Naive thymus-derived CD4-positive, alpha-beta T cell (primary cell): ENCODE measurements around the gene PBX3. TPM values are rescaled to one million over a fixed set of nuclear protein-coding genes. Genes with fewer than 3 reads are reported as not detected.

ENCODE experiments used
- ATAC-seq: fragments of 150-1000 bp; cut with Tn5 transposase; 2 replicates; pipeline ENCODE4 v1.10.0; 2021; ENCODE audit warnings: mild to moderate bottlenecking, moderate library complexity
- CTCF ChIA-PET: fragments of 350-600 bp; sonication (Branson Sonifier 250); formaldehyde crosslinking; loops from one replicate; lab custom pipeline; 2021; ENCODE audit warnings: antibody characterized with exemption; lab: Charles Lee
- POLR2A ChIA-PET: fragments of 350-600 bp; sonication (Branson Sonifier 250); formaldehyde crosslinking; loops from one replicate; lab custom pipeline; 2021; ENCODE audit warnings: antibody characterized with exemption, inconsistent platforms; lab: Charles Lee
- DNase-seq, 9 donors: peaks; one replicate each; pipeline versions ENCODE4 v3.0.0 to v3.0.0-alpha.2; 2020 to 2022; ENCODE audit warnings: mixed read lengths in 1 of 9
- H3K27ac ChIP-seq: one replicate; pipeline ENCODE4 v1.7.0; 2013; ENCODE audit warnings: mild to moderate bottlenecking, low read depth, low read length, moderate library complexity
- H3K27me3 ChIP-seq, 2 donors: one replicate each; pipeline ENCODE4 v1.7.0; 2013; ENCODE audit warnings: low read length in 2 of 2, mild to moderate bottlenecking in 2 of 2, moderate library complexity in 2 of 2; ENCODE audit not compliant: control insufficient read depth in 2 of 2, insufficient read depth in 2 of 2
- H3K36me3 ChIP-seq, 3 experiments: 1 replicate in 2 of 3; 2 replicates in 1 of 3; pipeline ENCODE4 v1.7.0; 2013; ENCODE audit warnings: low read length in 3 of 3, mild to moderate bottlenecking in 3 of 3, moderate library complexity in 1 of 3; ENCODE audit not compliant: insufficient read depth in 3 of 3, control insufficient read depth in 2 of 3
- H3K4me1 ChIP-seq, 2 donors: one replicate each; pipeline ENCODE4 v1.7.0; 2013; ENCODE audit warnings: low read length in 2 of 2, mild to moderate bottlenecking in 2 of 2, moderate library complexity in 1 of 2; ENCODE audit not compliant: control insufficient read depth in 2 of 2, insufficient read depth in 2 of 2
- H3K4me3 ChIP-seq: 2 replicates; pipeline ENCODE4 v1.7.0; 2013; ENCODE audit warnings: mild to moderate bottlenecking, low read length
- H3K9me3 ChIP-seq, 3 experiments: 1 replicate in 2 of 3; 2 replicates in 1 of 3; pipeline ENCODE4 v1.7.0; 2013; ENCODE audit warnings: low read length in 3 of 3; ENCODE audit not compliant: control insufficient read depth in 2 of 3
- H3K27ac Mint-ChIP-seq, 9 donors: one replicate each; pipeline ENCODE4 v1.8.0; 2020 to 2022; ENCODE audit warnings: mixed read lengths in 9 of 9, mild to moderate bottlenecking in 8 of 9, moderate library complexity in 5 of 9, inconsistent platforms in 2 of 9
- H3K27me3 Mint-ChIP-seq, 5 donors: one replicate each; pipeline ENCODE4 v1.8.0; 2021 to 2022; ENCODE audit warnings: mixed read lengths in 5 of 5, mild to moderate bottlenecking in 1 of 5
- H3K36me3 Mint-ChIP-seq, 5 donors: one replicate each; pipeline ENCODE4 v1.8.0; 2020 to 2022; ENCODE audit warnings: mixed read lengths in 5 of 5, mild to moderate bottlenecking in 3 of 5, inconsistent platforms in 1 of 5
- H3K4me1 Mint-ChIP-seq, 7 donors: one replicate each; pipeline ENCODE4 v1.8.0; 2020 to 2022; ENCODE audit warnings: mixed read lengths in 7 of 7, mild to moderate bottlenecking in 3 of 7, inconsistent platforms in 1 of 7
- H3K4me3 Mint-ChIP-seq, 10 donors: one replicate each; pipeline ENCODE4 v1.8.0; 2020 to 2022; ENCODE audit warnings: mild to moderate bottlenecking in 10 of 10, mixed read lengths in 10 of 10, moderate library complexity in 6 of 10, inconsistent platforms in 2 of 10
- H3K9me3 Mint-ChIP-seq, 11 donors: one replicate each; pipeline ENCODE4 v1.8.0; 2020 to 2022; ENCODE audit warnings: mixed read lengths in 11 of 11, mild to moderate bottlenecking in 4 of 11, inconsistent platforms in 1 of 11, moderate library complexity in 1 of 11
- intact Hi-C, 2 donors: fragments of 100-400 bp; cut with micrococcal nuclease; formaldehyde crosslinking; loops; one replicate each; pipeline ENCODE4 v1.15.1; 2023
- polyA plus RNA-seq, 2 donors: library from polyadenylated mRNA; unstranded; fragments of 300-500 nt; fragmentation: Illumina TruSeq; gene quantifications; one replicate each; pipeline ENCODE4 v1.2.3, GENCODE V29; 2021
- total RNA-seq, 6 experiments: library from RNA in 5 of 6; stranded (reverse) in 5 of 6; gene quantifications; 1 replicate in 5 of 6; 2 replicates in 1 of 6; pipeline ENCODE4 v1.2.3 and lab custom pipeline; 2021 to 2026

PBX3 gene
- total and polyA plus RNA-seq, 7 experiments from 2014 or later: 3.6 to 38.1 (median 18.9) TPM

DNA sequence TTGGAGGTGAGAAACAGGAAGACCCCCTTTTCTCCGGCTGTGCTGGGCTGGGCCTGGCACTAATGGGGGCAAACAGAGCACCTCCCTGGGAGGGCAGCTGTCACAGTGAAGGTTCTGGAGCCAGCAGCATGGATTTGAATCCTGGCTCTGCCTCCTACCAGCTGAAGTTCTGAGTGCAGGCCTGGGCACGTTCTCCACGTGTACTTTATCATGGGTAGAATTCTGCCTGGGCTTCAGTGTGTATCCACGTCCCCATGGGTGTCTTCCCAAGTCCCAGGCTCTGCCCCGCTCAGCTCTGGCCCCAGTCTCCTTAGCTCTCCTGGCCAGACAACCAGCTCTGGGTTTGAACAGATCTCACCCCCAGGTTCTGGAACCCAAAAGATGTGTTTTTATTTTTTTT, 223.2 kb downstream of the PBX3 start:
- no peak overlapping the region for H3K27ac Mint-ChIP-seq
- intact Hi-C loops: no loop called here
- peaks cover 0 to 1% (median 0%) of the 10 kb centered on the region in 7 donors for H3K4me1 Mint-ChIP-seq
- no peak overlapping the region for H3K4me3 Mint-ChIP-seq
- Histone ChIP-seq H3K36me3 (peaks cover 0 to 4% (median 0%) of the 10 kb centered on the region in 3 experiments), H3K4me1 (no peaks in the 10 kb centered on the region), H3K27me3 (no peaks in the 10 kb centered on the region), H3K27ac (no peak overlapping the region), H3K9me3 (no peaks in the 10 kb centered on the region), H3K4me3 (no peak overlapping the region)
- ChIA-PET CTCF (no interaction called here), POLR2A (no interaction called here)
- DNase-seq: no peak
- peaks cover 0 to 7% (median 1%) of the 10 kb centered on the region in 11 donors for H3K9me3 Mint-ChIP-seq
- H3K36me3 Mint-ChIP-seq: peaks cover 0 to 16% (median 6%) of the 10 kb centered on the region in 5 donors
- no peaks in the 10 kb centered on the region for H3K27me3 Mint-ChIP-seq
- no peak for ATAC-seq

DNA sequence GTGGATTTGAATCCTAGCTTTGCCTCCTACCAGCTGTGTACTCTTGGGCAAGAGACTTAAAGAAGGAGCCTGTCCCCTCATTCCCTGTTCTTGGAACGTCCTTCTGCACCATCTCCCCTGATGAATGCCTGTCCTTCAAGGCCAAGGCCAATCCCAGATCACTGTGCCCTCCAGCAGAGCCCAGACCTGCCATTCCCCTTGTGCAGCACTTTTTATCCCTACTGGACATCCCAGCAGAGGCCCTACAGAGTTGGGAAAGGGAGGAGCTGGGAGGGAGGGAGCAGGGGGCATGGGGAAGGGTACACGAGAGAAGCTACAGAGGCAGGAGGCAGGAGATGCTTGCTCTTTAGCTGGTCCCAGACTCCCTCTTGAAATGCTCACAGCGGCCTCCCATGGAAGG, 223.9 kb downstream of the PBX3 start:
- Histone ChIP-seq H3K4me3 (no peak overlapping the region), H3K4me1 (no peaks in the 10 kb centered on the region), H3K9me3 (no peaks in the 10 kb centered on the region), H3K27ac (no peak overlapping the region), H3K27me3 (no peaks in the 10 kb centered on the region), H3K36me3 (peaks cover 0 to 4% (median 0%) of the 10 kb centered on the region in 3 experiments)
- Mint-ChIP-seq H3K9me3 (peaks cover 0 to 9% (median 2%) of the 10 kb centered on the region in 11 donors), H3K4me3 (no peak overlapping the region), H3K27ac (no peak overlapping the region), H3K27me3 (no peaks in the 10 kb centered on the region), H3K36me3 (peaks cover 0 to 13% (median 4%) of the 10 kb centered on the region in 5 donors), H3K4me1 (peaks cover 0 to 1% (median 0%) of the 10 kb centered on the region in 7 donors)
- POLR2A ChIA-PET: no interaction called here
- CTCF ChIA-PET: no interaction called here
- ATAC-seq: no peak
- intact Hi-C loops: no loop called here
- DNase-seq: no peak

DNA sequence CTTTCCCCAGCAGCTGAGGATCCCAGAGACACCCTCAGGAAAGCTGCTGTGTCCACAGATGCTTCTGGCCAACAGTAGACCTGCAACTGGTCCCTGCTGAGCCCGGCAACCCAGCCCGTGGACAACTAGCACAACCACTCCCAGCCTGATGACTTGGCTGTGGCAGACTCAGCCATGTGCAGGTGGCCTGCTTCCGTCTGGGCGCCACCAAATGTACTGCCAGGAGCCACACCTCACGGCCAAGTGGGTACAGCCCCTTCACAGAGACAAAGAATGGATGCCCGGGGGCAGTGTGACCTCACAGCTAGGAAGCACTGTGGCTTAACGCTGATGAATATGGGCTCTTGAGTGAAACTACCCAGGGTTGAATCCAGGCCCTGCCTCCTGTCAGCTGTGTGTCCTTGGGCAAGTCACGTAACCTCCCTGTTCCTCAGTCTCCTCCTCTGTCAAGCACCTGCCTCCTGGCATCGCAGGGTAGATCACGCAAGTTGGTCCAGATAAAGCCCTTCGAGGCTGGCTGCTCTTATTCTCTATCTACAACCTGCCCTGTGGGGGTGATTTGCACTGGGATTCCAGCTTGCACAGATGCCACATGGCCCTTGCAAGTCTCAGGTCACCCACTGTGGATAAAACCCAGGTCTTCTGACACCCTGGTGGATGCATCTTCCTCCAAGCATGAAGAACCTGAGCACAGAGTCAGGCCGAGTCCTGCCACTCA, 225.0 kb downstream of the PBX3 start:
- intact Hi-C loops: no loop called here
- POLR2A ChIA-PET: no interaction called here
- H3K36me3 Mint-ChIP-seq: peaks cover 0 to 4% (median 0%) of the 10 kb centered on the region in 5 donors
- no peak for ATAC-seq
- no peaks in the 10 kb centered on the region for H3K4me1 ChIP-seq
- no peaks in the 10 kb centered on the region for H3K36me3 ChIP-seq
- no peaks in the 10 kb centered on the region for H3K27me3 ChIP-seq
- CTCF ChIA-PET: no interaction called here
- H3K9me3 ChIP-seq: no peaks in the 10 kb centered on the region
- DNase-seq: no peak
- H3K27ac ChIP-seq: no peak overlapping the region
- no peak overlapping the region for H3K4me3 Mint-ChIP-seq
- H3K27me3 Mint-ChIP-seq: peaks cover 0 to 8% (median 0%) of the 10 kb centered on the region in 5 donors
- peaks cover 0 to 12% (median 4%) of the 10 kb centered on the region in 11 donors for H3K9me3 Mint-ChIP-seq
- H3K4me3 ChIP-seq: no peak overlapping the region
- no peak overlapping the region for H3K27ac Mint-ChIP-seq
- peaks cover 0 to 1% (median 0%) of the 10 kb centered on the region in 7 donors for H3K4me1 Mint-ChIP-seq

DNA sequence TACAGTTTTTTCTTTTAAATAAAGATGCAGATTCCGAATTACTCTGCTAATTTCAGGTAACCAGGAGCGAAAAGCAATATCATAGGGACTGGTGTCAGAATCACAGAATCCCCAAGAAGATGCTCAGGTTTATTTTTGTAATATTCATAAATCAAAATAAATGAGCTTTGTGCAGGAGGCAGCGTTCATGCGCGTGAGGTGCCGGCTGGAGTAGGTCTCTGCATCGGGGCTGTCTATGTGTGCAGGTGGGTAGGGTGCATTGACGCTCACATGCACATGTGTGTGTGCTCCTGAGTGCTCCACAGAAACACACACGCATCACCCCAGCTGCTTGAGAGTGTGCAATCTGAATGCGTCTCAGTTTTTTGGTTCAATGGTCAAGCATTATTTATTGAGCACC, 226.4 kb downstream of the PBX3 start:
- ATAC-seq (no peak), DNase-seq (no peak)
- Mint-ChIP-seq H3K4me3 (no peak overlapping the region), H3K9me3 (peaks cover 0 to 16% (median 6%) of the 10 kb centered on the region in 11 donors), H3K27ac (no peak overlapping the region), H3K4me1 (peaks cover 0 to 1% (median 0%) of the 10 kb centered on the region in 7 donors), H3K36me3 (peaks cover 0 to 4% (median 0%) of the 10 kb centered on the region in 5 donors), H3K27me3 (peaks cover 0 to 11% (median 1%) of the 10 kb centered on the region in 5 donors)
- H3K27ac ChIP-seq: no peak overlapping the region
- H3K27me3 ChIP-seq: no peaks in the 10 kb centered on the region
- H3K4me3 ChIP-seq: no peak overlapping the region
- CTCF ChIA-PET: interaction anchor here (0.6 kb wide), 1 partner anchor 437 kb away, joined by 3 read pairs; no protein-coding TSS in a partner anchor
- POLR2A ChIA-PET: no interaction called here
- H3K4me1 ChIP-seq: no peaks in the 10 kb centered on the region
- no peaks in the 10 kb centered on the region for H3K9me3 ChIP-seq
- no peaks in the 10 kb centered on the region for H3K36me3 ChIP-seq
- intact Hi-C loops: no loop called here

DNA sequence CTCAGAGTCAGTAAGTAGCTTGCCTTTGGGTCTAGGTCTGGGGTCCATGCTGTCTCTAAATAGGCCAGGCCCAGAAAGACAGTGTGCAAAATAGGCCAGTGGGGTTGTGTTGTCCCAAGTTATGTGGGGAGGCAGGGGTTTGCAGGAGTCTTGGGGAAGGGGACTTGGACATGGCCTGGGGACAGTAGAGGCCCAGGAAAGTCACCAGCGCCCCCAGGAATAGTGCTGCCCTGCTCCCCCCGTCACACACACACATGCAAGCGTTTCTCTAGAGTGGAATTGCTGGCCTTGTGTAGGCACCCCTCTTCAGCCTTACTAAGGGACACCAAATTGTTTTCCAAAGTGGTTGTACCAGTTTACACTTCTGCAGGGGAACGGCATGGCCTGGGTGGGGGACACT, 227.5 kb downstream of the PBX3 start:
- peaks cover 0 to 1% (median 0%) of the 10 kb centered on the region in 7 donors for H3K4me1 Mint-ChIP-seq
- no peak overlapping the region for H3K27ac Mint-ChIP-seq
- intact Hi-C loops: no loop called here
- ChIA-PET CTCF (no interaction called here), POLR2A (no interaction called here)
- H3K4me3 Mint-ChIP-seq: no peak overlapping the region
- no peak for ATAC-seq
- Histone ChIP-seq H3K4me3 (no peak overlapping the region), H3K36me3 (no peaks in the 10 kb centered on the region), H3K9me3 (peaks cover 0 to 4% (median 0%) of the 10 kb centered on the region in 3 experiments), H3K4me1 (no peaks in the 10 kb centered on the region), H3K27me3 (no peaks in the 10 kb centered on the region), H3K27ac (no peak overlapping the region)
- peaks cover 0 to 4% (median 0%) of the 10 kb centered on the region in 5 donors for H3K36me3 Mint-ChIP-seq
- DNase-seq: no peak
- H3K9me3 Mint-ChIP-seq: peaks cover 0 to 25% (median 10%) of the 10 kb centered on the region in 11 donors
- peaks cover 0 to 13% (median 6%) of the 10 kb centered on the region in 5 donors for H3K27me3 Mint-ChIP-seq

DNA sequence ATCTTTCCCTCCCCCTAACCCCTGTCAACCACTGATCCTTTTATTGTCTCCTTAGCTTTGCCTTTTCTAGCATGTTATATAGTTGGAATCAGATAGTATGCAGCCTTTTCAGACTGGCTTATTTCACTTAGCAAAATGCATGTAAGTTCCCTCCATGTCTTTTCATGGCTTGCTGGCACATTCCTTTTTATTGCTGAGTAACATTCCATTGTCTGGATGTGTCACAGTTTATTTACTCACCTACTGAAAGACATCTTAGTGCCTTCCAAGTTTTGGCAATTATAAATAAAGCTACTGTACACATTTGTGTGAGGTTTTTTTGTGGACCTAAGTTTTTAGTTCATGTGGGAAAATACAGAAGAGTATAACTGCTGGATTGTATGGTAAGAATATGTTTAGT, 230.1 kb downstream of the PBX3 start:
- Histone ChIP-seq H3K9me3 (peaks cover 0 to 4% (median 0%) of the 10 kb centered on the region in 3 experiments), H3K4me1 (no peaks in the 10 kb centered on the region), H3K27me3 (no peaks in the 10 kb centered on the region), H3K4me3 (no peak overlapping the region), H3K27ac (no peak overlapping the region), H3K36me3 (no peaks in the 10 kb centered on the region)
- POLR2A ChIA-PET: no interaction called here
- H3K9me3 Mint-ChIP-seq: peaks cover 0 to 40% (median 17%) of the 10 kb centered on the region in 11 donors
- H3K27ac Mint-ChIP-seq: no peak overlapping the region
- CTCF ChIA-PET: no interaction called here
- DNase-seq: no peak
- peaks cover 0 to 3% (median 0%) of the 10 kb centered on the region in 7 donors for H3K4me1 Mint-ChIP-seq
- no peak overlapping the region for H3K4me3 Mint-ChIP-seq
- H3K36me3 Mint-ChIP-seq: peaks cover 0 to 10% (median 0%) of the 10 kb centered on the region in 5 donors
- H3K27me3 Mint-ChIP-seq: peaks cover 2 to 20% (median 12%) of the 10 kb centered on the region in 5 donors
- ATAC-seq: no peak
- intact Hi-C loops: no loop called here
